Left ventricle myocardium inferior (tissue), 1 donor: Measurements from ENCODE around the gene TLR6. TPM values are rescaled to one million over a fixed set of nuclear protein-coding genes. Genes with fewer than 3 reads are reported as not detected.

Experiments used
- DNase-seq: peaks from one replicate; pipeline ENCODE4 v3.0.0-alpha.2; 2020
- H3K27ac ChIP-seq: fragments of 200-600 bp; replicated peaks from 2 replicates; pipeline ENCODE4 v1.8.0; 2021
- H3K27me3 ChIP-seq: fragments of 200-600 bp; 2 replicates; pipeline ENCODE4 v1.8.0; 2021; ENCODE audit warnings: low read depth
- H3K36me3 ChIP-seq: fragments of 200-600 bp; 2 replicates; pipeline ENCODE4 v1.8.0; 2021
- H3K4me1 ChIP-seq: fragments of 200-600 bp; 2 replicates; pipeline ENCODE4 v1.8.0; 2021
- H3K4me3 ChIP-seq: fragments of 200-600 bp; 2 replicates; pipeline ENCODE4 v1.8.0; 2021; ENCODE audit warnings: mild to moderate bottlenecking, moderate library complexity
- H3K9me3 ChIP-seq: fragments of 200-600 bp; replicated peaks from 2 replicates; pipeline ENCODE4 v1.8.0; 2021
- CTCF ChIP-seq: fragments of 200-600 bp; IDR thresholded peaks from 2 replicates; pipeline ENCODE4 v1.8.0; 2021; ENCODE audit warnings: antibody characterized with exemption, mild to moderate bottlenecking, borderline replicate concordance
- intact Hi-C: fragments of 100-400 bp; cut with micrococcal nuclease; formaldehyde crosslinking; loops from one replicate; pipeline ENCODE4 v1.11.0; 2022
- total RNA-seq: library from RNA; stranded (reverse); fragmentation: NEBNext Ultra II Directional; extraction: Animal tissue kit (Norgen Biotek cat#: 25700); gene quantifications from one replicate; pipeline ENCODE4 v1.2.1, GENCODE V29; 2021
- donor health status: DM: no; HTN: yes; CAD: no; lungs with severe emphysema.

Gene TLR6
- total RNA-seq, 1 donor from 2014 or later = 0.71 TPM

GRCh38 chr4:38820329-38821061 lies 36.1 kb downstream of the TLR6 start:
- H3K27ac ChIP-seq = no peak overlapping the region
- H3K4me3 ChIP-seq = no peak overlapping the region
- H3K36me3 ChIP-seq = no peaks in the 10 kb centered on the region
- peaks cover 13% of the 10 kb centered on the region for H3K27me3 ChIP-seq
- peaks cover 5% of the 10 kb centered on the region for H3K9me3 ChIP-seq
- intact Hi-C loops = no loop called here
- H3K4me1 ChIP-seq = no peaks in the 10 kb centered on the region
- TF ChIP-seq CTCF = no peak
- no peak for DNase-seq

GRCh38 chr4:38819569-38819968 lies 37.0 kb downstream of the TLR6 start:
- Histone ChIP-seq H3K4me1 (no peaks in the 10 kb centered on the region), H3K4me3 (no peak overlapping the region), H3K9me3 (peaks cover 12% of the 10 kb centered on the region), H3K36me3 (no peaks in the 10 kb centered on the region), H3K27me3 (peaks cover 13% of the 10 kb centered on the region), H3K27ac (no peak overlapping the region)
- no peak for TF ChIP-seq CTCF
- no peak for DNase-seq
- intact Hi-C loops = no loop called here

GRCh38 chr4:38818441-38818976 lies 38.1 kb downstream of the TLR6 start:
- intact Hi-C loops = no loop called here
- H3K4me1 ChIP-seq = no peaks in the 10 kb centered on the region
- DNase-seq = no peak

GRCh38 chr4:38815885-38816782 lies 40.5 kb downstream of the TLR6 start:
- H3K4me3 ChIP-seq = no peak overlapping the region
- H3K36me3 ChIP-seq = no peaks in the 10 kb centered on the region
- TF ChIP-seq CTCF = no peak
- DNase-seq = no peak
- intact Hi-C loops = no loop called here
- H3K27ac ChIP-seq = peak overlapping the region; percentile 43
- no peaks in the 10 kb centered on the region for H3K4me1 ChIP-seq
- H3K9me3 ChIP-seq = peaks cover 6% of the 10 kb centered on the region
- peaks cover 13% of the 10 kb centered on the region for H3K27me3 ChIP-seq

More at GRCh38 chr4:38818441-38818976, 38.1 kb downstream of the TLR6 start:
- H3K27me3 ChIP-seq = peaks cover 13% of the 10 kb centered on the region
- no peak overlapping the region for H3K4me3 ChIP-seq
- no peaks in the 10 kb centered on the region for H3K36me3 ChIP-seq
- no peak overlapping the region for H3K27ac ChIP-seq
- no peak for TF ChIP-seq CTCF
- peaks cover 12% of the 10 kb centered on the region for H3K9me3 ChIP-seq

- no peak for TF ChIP-seq CTCF
- no peak overlapping the region for H3K4me3 ChIP-seq
- intact Hi-C loops = no loop called here
- peaks cover 9% of the 10 kb centered on the region for H3K27me3 ChIP-seq
- DNase-seq = no peak
- no peaks in the 10 kb centered on the region for H3K4me1 ChIP-seq
- no peaks in the 10 kb centered on the region for H3K36me3 ChIP-seq
- peaks cover 6% of the 10 kb centered on the region for H3K9me3 ChIP-seq
- no peak overlapping the region for H3K27ac ChIP-seq
Observed at GRCh38 chr4:38814386-38814785, 42.2 kb downstream of the TLR6 start.
